Ascending aorta (tissue), 2 donors: ENCODE data around the gene KRIT1. TPM values are rescaled to one million over a fixed set of nuclear protein-coding genes. Genes with fewer than 3 reads are reported as not detected.

Source experiments
- DNase-seq, 2 donors: peaks; one replicate each; pipeline ENCODE4 v3.0.0-alpha.2; 2019; ENCODE audit warnings: low spot score in 2 of 2
- H3K27ac ChIP-seq, 2 donors: fragments of 200-600 bp; sonication (generic); one replicate each; pipeline ENCODE4 v1.5.1; 2016 to 2017; ENCODE audit warnings: mild to moderate bottlenecking in 1 of 2
- H3K27me3 ChIP-seq: fragments of 200-600 bp; sonication (generic); one replicate; pipeline ENCODE4 v1.5.1; 2017
- H3K36me3 ChIP-seq, 2 donors: fragments of 200-600 bp; sonication (generic); one replicate each; pipeline ENCODE4 v1.5.1; 2016
- H3K4me1 ChIP-seq, 2 donors: fragments of 200-600 bp; sonication (generic); one replicate each; pipeline ENCODE4 v1.5.1; 2016 to 2017; ENCODE audit warnings: mild to moderate bottlenecking in 1 of 2
- H3K4me3 ChIP-seq, 2 donors: fragments of 200-600 bp; sonication (generic); one replicate each; pipeline ENCODE4 v1.5.1; 2016 to 2017; ENCODE audit warnings: mild to moderate bottlenecking in 1 of 2
- H3K9me3 ChIP-seq, 2 donors: fragments of 200-600 bp; sonication (generic); one replicate each; pipeline ENCODE4 v1.5.1; 2016
- intact Hi-C: fragments of 100-400 bp; cut with DNase I; formaldehyde crosslinking; loops from one replicate; pipeline ENCODE4 v1.15.1; 2023
- total RNA-seq: library from RNA; depleted of rRNA; stranded (reverse); fragments of >200 nt; gene quantifications from one replicate; pipeline ENCODE4 v1.1.0, GENCODE V29; 2016
- TF ChIP-seq, protein P1 (sequence below), 3 experiments: fragments of 200-600 bp in 2 of 3; fragments of 450-650 bp in 1 of 3; sonication (generic) in 2 of 3; IDR thresholded peaks; one replicate each; pipeline ENCODE4 v1.5.1; 2016 to 2019; ENCODE audit warnings: antibody characterized with exemption in 3 of 3, mild to moderate bottlenecking in 1 of 3, moderate library complexity in 1 of 3

KRIT1 gene
- total RNA-seq, 1 donor from 2014 or later: 66.1 TPM

DNA sequence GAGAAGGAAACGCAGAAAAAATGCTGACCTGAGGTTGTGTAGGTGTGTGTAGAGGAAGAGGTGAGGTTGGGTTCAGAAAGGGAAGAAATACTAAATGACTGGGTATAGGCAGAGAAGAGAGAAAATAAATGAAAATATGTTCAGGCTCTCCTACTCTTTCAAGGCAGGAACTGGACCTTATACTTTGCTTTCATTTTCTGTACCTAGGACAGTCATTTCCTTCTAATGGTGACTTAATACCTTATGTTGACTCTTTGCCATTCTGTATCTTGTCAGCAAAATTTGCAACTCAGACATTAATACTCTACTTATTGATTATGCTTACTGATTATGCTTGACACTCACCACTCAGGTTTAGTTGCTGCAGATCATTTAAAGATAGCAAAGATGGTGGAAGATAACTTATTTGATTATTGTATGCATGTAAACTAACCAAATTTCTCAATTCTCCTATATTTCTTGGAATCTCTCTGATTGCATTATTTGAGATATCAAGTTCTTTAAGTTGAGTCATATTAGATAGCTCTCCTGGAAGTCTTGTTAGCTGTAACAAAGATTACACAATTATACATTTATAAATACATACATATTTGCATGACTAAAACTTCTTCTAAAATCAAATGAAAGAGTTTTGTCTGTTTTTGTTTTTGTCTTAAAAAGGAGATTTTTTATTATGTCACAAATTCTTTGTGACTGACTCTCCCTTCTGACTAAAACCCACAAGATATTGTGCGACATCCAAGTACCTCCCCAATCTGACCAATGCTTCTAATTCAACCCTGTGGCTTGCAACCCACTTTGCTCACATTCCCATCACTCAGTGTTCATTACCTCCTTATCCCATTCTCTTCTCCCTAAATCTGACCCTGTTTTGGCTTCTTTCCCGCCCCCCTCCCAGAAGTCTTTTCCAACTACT, 86.8 kb downstream of the KRIT1 start:
- DNase-seq: no peak
- no peak overlapping the region for H3K27ac ChIP-seq
- no peaks in the 10 kb centered on the region for H3K4me1 ChIP-seq
- no peak overlapping the region for H3K4me3 ChIP-seq
- no peaks in the 10 kb centered on the region for H3K9me3 ChIP-seq
- no peaks in the 10 kb centered on the region for H3K36me3 ChIP-seq
- H3K27me3 ChIP-seq: no peaks in the 10 kb centered on the region
- intact Hi-C loops: no loop called here
- TF ChIP-seq, protein P1, sequence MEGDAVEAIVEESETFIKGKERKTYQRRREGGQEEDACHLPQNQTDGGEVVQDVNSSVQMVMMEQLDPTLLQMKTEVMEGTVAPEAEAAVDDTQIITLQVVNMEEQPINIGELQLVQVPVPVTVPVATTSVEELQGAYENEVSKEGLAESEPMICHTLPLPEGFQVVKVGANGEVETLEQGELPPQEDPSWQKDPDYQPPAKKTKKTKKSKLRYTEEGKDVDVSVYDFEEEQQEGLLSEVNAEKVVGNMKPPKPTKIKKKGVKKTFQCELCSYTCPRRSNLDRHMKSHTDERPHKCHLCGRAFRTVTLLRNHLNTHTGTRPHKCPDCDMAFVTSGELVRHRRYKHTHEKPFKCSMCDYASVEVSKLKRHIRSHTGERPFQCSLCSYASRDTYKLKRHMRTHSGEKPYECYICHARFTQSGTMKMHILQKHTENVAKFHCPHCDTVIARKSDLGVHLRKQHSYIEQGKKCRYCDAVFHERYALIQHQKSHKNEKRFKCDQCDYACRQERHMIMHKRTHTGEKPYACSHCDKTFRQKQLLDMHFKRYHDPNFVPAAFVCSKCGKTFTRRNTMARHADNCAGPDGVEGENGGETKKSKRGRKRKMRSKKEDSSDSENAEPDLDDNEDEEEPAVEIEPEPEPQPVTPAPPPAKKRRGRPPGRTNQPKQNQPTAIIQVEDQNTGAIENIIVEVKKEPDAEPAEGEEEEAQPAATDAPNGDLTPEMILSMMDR (IDR thresholded peaks at IDR 0.05): no peak

DNA sequence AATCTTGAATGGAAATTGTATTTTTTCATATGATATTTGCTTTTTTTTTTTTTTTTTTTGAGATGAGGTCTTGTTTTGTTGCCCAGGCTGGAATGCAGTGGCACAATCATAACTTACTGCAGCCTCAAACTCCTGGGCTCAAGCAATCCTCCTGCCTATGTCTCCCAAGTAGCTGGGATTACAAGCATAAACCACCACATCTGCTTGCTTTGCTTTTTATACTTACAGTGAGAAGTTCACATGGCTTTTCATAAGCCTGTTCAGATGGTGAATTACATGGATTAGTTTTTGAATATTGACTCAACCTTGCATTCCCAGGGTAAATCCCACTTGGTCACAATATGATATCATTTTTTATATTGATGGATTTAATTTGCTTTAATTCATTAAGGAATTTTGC, 88.7 kb downstream of the KRIT1 start:
- TF ChIP-seq, protein P1 (IDR thresholded peaks at IDR 0.05): no peak
- Histone ChIP-seq H3K27me3 (no peaks in the 10 kb centered on the region), H3K27ac (no peak overlapping the region), H3K36me3 (no peaks in the 10 kb centered on the region), H3K9me3 (no peaks in the 10 kb centered on the region), H3K4me3 (no peak overlapping the region), H3K4me1 (no peaks in the 10 kb centered on the region)
- no peak for DNase-seq
- intact Hi-C loops: no loop called here

DNA sequence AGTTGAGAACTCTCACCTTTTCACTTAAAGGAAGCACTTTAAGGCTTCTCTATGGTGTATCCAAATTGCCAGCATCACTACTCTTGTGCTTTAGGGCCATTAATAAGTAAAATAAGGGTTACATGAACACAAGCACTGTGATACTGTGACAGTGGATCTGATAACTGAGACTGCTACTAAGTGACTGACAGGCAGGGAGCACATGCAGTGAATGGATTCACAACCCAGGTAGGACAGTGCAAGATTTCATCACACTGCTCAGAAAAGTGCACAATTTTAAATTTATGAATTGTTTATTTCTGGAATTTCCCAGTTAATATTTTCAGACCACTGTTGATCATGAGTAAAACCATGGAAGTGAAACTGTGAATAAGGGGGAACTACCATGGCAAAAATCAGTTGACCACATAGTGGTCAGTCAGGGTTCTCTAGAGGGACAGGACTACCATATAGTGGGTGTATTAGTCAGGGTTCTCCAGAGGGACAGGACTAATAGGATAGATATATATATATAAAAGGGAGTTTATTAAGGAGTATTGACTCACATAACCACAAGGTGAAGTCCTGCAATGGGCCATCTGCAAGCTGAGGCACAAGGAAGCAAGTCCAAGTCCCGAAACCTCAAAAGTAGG, 90.5 kb downstream of the KRIT1 start:
- H3K4me1 ChIP-seq: no peaks in the 10 kb centered on the region
- intact Hi-C loops: no loop called here
- TF ChIP-seq, protein P1 (IDR thresholded peaks at IDR 0.05): no peak
- DNase-seq: no peak
- no peak overlapping the region for H3K27ac ChIP-seq
- no peaks in the 10 kb centered on the region for H3K36me3 ChIP-seq
- H3K27me3 ChIP-seq: no peaks in the 10 kb centered on the region
- no peaks in the 10 kb centered on the region for H3K9me3 ChIP-seq
- H3K4me3 ChIP-seq: no peak overlapping the region

DNA sequence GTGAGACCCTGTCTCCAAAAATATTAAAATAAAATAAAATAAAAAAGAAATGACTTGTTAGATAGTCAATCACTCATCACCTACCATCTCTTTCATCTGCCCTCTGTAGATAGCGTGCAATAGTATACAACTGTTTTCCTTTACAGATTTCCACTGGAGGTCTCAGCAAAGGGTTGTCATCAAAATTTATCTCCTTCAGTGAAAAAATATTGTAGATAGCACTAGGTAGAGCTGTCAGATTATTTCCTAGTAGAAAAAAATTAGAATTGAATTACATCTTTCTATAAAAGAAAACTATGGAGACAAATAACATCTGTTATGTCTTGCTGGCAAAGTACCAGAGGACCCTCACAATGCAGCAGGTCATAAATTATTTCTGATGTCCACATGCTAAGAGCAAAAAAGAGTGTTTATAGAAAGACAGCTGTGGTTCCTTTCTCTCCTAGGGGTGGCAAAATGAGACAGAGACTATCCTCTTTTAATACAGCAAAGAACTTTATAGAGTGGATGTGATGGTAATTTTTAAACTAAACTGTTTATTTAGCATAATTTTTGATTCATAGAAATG, 95.2 kb downstream of the KRIT1 start:
- intact Hi-C loops: no loop called here
- H3K36me3 ChIP-seq: no peaks in the 10 kb centered on the region
- no peak overlapping the region for H3K4me3 ChIP-seq
- no peak overlapping the region for H3K27ac ChIP-seq
- no peaks in the 10 kb centered on the region for H3K9me3 ChIP-seq
- H3K4me1 ChIP-seq: no peaks in the 10 kb centered on the region
- H3K27me3 ChIP-seq: no peaks in the 10 kb centered on the region
- TF ChIP-seq, protein P1 (IDR thresholded peaks at IDR 0.05): no peak
- DNase-seq: no peak

DNA sequence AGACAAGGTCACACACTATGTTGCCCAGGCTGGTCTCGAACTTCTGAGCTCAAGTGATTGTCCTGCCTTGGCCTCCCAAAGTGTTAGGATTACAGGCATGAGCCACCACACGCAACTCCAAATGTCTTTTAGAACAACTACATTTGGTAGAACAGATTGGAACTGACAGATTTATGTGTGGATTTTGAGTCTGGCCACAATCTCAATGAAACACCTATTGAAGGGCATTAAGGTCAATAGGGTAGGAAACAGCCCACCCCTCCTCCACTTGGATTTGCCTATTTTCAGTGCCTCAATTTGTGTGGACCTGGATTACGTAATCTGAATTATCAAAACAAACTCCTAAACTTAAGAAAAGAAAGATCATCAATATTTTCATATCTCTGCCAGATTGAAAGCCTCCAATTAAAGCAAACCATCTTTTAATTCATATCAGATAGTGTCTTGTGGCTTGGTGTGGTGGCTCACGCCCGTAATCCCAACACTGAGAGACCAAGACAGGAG, 95.9 kb downstream of the KRIT1 start:
- intact Hi-C loops: no loop called here
- Histone ChIP-seq H3K4me1 (no peaks in the 10 kb centered on the region), H3K4me3 (no peak overlapping the region), H3K36me3 (no peaks in the 10 kb centered on the region), H3K27ac (no peak overlapping the region), H3K9me3 (no peaks in the 10 kb centered on the region), H3K27me3 (no peaks in the 10 kb centered on the region)
- TF ChIP-seq, protein P1 (IDR thresholded peaks at IDR 0.05): no peak
- no peak for DNase-seq

Other genes with a start within 250 kb of the KRIT1 start
- 19.9 TPM for gene CYP51A1, start 111.4 kb downstream of the KRIT1 start, total RNA-seq
- not detected for gene LRRD1, start 66.8 kb downstream of the KRIT1 start, total RNA-seq
- gene ANKIB1, start 60 bp upstream of the KRIT1 start, total RNA-seq: 27.4 TPM
- 20.4 TPM for gene GATAD1, start 201.6 kb upstream of the KRIT1 start, total RNA-seq
- gene ERVW-1, start 232.0 kb upstream of the KRIT1 start, total RNA-seq: not detected